T-helper 1 cell treated with Interleukin-12 subunit alpha and Interleukin-12 subunit beta and Interleukin-4 antibody, amounts not matched to agents 30 ng/mL and 1 ng/mL, for 36 hours (primary cell): ENCODE data around the gene PDCD2L. TPM values are rescaled to one million over a fixed set of nuclear protein-coding genes. Genes with fewer than 3 reads are reported as not detected.
"Not testable (repeated sequence)": the region's sequence is repeated elsewhere in the genome, so short reads cannot be mapped to it uniquely, and the experiment has no call there.

ENCODE experiments used
- intact Hi-C: fragments of 100-400 bp; cut with micrococcal nuclease; formaldehyde crosslinking; loops from one replicate; pipeline ENCODE4 v1.15.1; 2024
- total RNA-seq: library from RNA; stranded (reverse); gene quantifications from 2 replicates; pipeline ENCODE4 v1.2.3, GENCODE V29; 2022

Gene PDCD2L
- total RNA-seq, 1 donor from 2014 or later = 14.2 TPM

- intact Hi-C loops = no loop called here
Observed at GRCh38 chr19:34461375-34462100, 57.3 kb downstream of the PDCD2L start.

DNA sequence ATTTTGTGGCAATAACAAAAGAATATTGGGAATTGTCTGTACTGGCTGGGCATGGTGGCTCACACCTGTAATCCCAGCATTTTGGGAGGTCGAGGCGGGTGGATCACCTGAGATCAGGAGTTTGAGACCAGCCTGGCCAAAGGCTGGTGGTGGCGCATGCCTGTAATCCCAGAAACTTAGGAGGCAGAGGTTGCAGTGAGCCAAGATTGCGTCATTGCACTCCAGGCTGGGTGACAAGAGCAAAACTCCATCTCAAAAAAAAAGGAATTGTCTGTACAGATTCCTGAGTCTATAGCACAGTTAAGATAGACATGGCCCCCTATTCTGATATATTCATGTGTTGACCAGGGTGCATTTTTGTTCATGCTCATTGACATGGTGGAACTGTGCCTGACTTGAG lies 60.6 kb downstream of the PDCD2L start:
- intact Hi-C loops = not testable (repeated sequence)

GRCh38 chr19:34468409-34468808 lies 64.2 kb downstream of the PDCD2L start:
- intact Hi-C loops = no loop called here

DNA sequence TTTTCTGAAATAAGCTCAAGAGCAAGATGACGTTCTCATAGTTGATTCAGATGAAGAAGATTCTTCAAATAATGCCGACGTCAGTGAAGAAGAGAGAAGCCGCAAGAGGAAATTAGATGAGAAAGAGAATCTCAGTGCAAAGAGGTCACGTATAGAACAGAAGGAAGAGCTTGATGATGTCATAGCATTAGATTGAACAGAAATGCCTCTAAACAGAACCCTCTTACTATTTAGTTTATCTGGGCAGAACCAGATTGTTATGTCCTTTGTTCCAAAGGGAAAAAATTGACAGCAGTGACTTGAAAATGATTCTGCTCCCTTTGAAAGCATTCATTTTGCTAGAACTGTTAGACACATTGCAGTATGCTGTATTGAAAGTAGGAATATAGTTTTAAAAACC lies 64.8 kb downstream of the PDCD2L start:
- intact Hi-C loops = not testable (repeated sequence)

- intact Hi-C loops = no loop called here
Observed at GRCh38 chr19:34471906-34472700, 67.9 kb downstream of the PDCD2L start.

DNA sequence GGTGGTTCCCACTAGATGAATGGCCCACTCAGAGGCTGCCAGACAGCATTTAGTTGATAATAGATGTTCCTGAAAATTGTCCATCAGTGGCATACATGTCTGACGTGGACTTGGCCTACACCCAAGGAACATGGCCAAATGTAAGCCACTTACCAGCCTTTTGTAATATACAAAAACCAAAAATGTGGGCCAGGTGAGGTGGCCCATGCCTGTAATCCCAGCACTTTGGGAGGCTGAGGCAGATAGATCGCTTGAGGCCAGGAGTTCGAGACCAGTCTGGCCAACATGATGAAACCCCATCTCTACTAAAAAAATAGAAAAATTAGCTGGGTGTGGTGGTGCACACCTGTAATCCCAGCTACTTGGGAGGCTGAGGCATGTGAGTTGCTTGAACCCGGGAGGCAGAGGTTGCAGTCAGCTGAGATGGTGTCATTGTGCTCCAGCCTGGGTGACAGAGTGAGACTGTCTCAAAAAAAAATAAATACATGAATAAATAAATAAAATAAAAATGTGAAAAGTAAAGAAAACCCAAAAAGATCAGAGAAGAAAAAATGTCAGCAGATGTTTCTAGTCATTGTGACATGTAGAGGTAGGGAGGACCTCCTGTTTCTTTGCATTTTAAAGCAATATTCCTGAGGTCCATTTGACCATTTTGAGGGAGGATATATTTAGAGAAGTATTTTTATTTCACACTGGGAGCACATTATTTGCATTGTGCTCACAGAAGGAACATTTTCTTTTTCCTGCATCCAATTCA lies 70.2 kb downstream of the PDCD2L start:
- intact Hi-C loops = no loop called here

- intact Hi-C loops = no loop called here
Observed at GRCh38 chr19:34475026-34475974, 71.1 kb downstream of the PDCD2L start.

Other genes with a start within 250 kb of the PDCD2L start
- gene LSM14A, start 231.9 kb upstream of the PDCD2L start, total RNA-seq = 124 and 131 TPM in 2 replicates
- 11.0 and 12.2 TPM in 2 replicates for gene GARRE1, start 149.8 kb upstream of the PDCD2L start, total RNA-seq
- gene GPI, start 39.2 kb upstream of the PDCD2L start, total RNA-seq = 449 and 454 TPM in 2 replicates
- gene UBA2, start 24.0 kb downstream of the PDCD2L start, total RNA-seq = 126 and 130 TPM in 2 replicates
- 0.27 and 0.37 TPM in 2 replicates for gene WTIP, start 77.4 kb downstream of the PDCD2L start, total RNA-seq